ENCODE results near the gene DKK2. TPM values are rescaled to one million over a fixed set of nuclear protein-coding genes. Genes with fewer than 3 reads are reported as not detected.
A peak's percentile ranks its signal among the peaks of the same experiment; 100 is the strongest.

The DKK2 gene
- total RNA-seq, 1 experiment from 2014 or later: 0.74 TPM

- DNase-seq (ENCODE audit: low read depth): no peak
These were observed 18.4 kb downstream of the DKK2 start for GRCh38 chr4:107017443-107018343.

- no peak for DNase-seq (ENCODE audit: low read depth)
These were observed 24.8 kb downstream of the DKK2 start for GRCh38 chr4:107011312-107011711.

- DNase-seq (ENCODE audit: low read depth): no peak
These were observed 26.7 kb downstream of the DKK2 start for GRCh38 chr4:107009196-107009968.

- no peak for DNase-seq (ENCODE audit: low read depth)
These were observed 28.0 kb downstream of the DKK2 start for GRCh38 chr4:107008115-107008514.

- no peak for DNase-seq (ENCODE audit: low read depth)
These were observed 29.9 kb downstream of the DKK2 start for GRCh38 chr4:107006218-107006617.

- no peak for DNase-seq (ENCODE audit: low read depth)
These were observed 39.6 kb downstream of the DKK2 start for GRCh38 chr4:106996490-106996889.

- peak; percentile 68 for DNase-seq (ENCODE audit: low read depth)
These were observed 42.3 kb downstream of the DKK2 start for GRCh38 chr4:106993827-106994226.

GRCh38 chr4:106987311-106987710 is 48.8 kb downstream of the DKK2 start:
- no peak for DNase-seq (ENCODE audit: low read depth)

- peak; percentile 18 for DNase-seq (ENCODE audit: low read depth)
These were observed 49.6 kb downstream of the DKK2 start for GRCh38 chr4:106986486-106986885.

GRCh38 chr4:106985830-106986229 is 50.3 kb downstream of the DKK2 start:
- peak; percentile 22 for DNase-seq (ENCODE audit: low read depth)

GRCh38 chr4:106982711-106983211 is 53.4 kb downstream of the DKK2 start:
- no peak for DNase-seq (ENCODE audit: low read depth)

- DNase-seq (ENCODE audit: low read depth): no peak
These were observed 54.7 kb downstream of the DKK2 start for GRCh38 chr4:106981431-106981830.

- DNase-seq (ENCODE audit: low read depth): no peak
These were observed 56.6 kb downstream of the DKK2 start for GRCh38 chr4:106979476-106979875.

- DNase-seq (ENCODE audit: low read depth): no peak
These were observed 57.9 kb downstream of the DKK2 start for GRCh38 chr4:106978046-106978774.

GRCh38 chr4:106971636-106972035 is 64.5 kb downstream of the DKK2 start:
- DNase-seq (ENCODE audit: low read depth): no peak

GRCh38 chr4:106967892-106968291 is 68.2 kb downstream of the DKK2 start:
- DNase-seq (ENCODE audit: low read depth): no peak

- DNase-seq (ENCODE audit: low read depth): no peak
These were observed 82.9 kb downstream of the DKK2 start for GRCh38 chr4:106953036-106953705.

- DNase-seq (ENCODE audit: low read depth): no peak
These were observed 84.2 kb downstream of the DKK2 start for GRCh38 chr4:106951891-106952290.

GRCh38 chr4:106941841-106942240 is 94.3 kb downstream of the DKK2 start:
- no peak for DNase-seq (ENCODE audit: low read depth)

GRCh38 chr4:106930522-106930921 is 105.6 kb downstream of the DKK2 start:
- DNase-seq (ENCODE audit: low read depth): no peak

GRCh38 chr4:106929248-106929647 is 106.9 kb downstream of the DKK2 start:
- no peak for DNase-seq (ENCODE audit: low read depth)
